AG04450 (cell line): ENCODE results near the gene ACSF3. TPM values are rescaled to one million over a fixed set of nuclear protein-coding genes. Genes with fewer than 3 reads are reported as not detected.

Experiments used
- CTCF ChIA-PET: fragments of 300-600, 350-600 bp; formaldehyde crosslinking; extraction: SDS; loops from one replicate; lab custom pipeline; 2022; ENCODE audit warnings: antibody characterized with exemption, inconsistent platforms; lab: Charles Lee
- POLR2A ChIA-PET: fragments of 350-600 bp; formaldehyde crosslinking; extraction: SDS; loops from one replicate; lab custom pipeline; 2021; ENCODE audit warnings: antibody characterized with exemption, inconsistent platforms; lab: Yijun Ruan, JAX
- DNase-seq: peaks from one replicate; pipeline ENCODE4 v3.0.0-alpha.2; 2011; ENCODE audit warnings: low read depth, low spot score
- H3K27ac ChIP-seq: one replicate; pipeline ENCODE4 v1.5.1; 2012; ENCODE audit warnings: low read depth, low read length, control low read depth
- H3K27me3 ChIP-seq: one replicate; pipeline ENCODE4 v1.6.0; 2012; ENCODE audit warnings: low read length; ENCODE audit not compliant: control insufficient read depth, insufficient read depth
- H3K4me3 ChIP-seq: 2 replicates; pipeline ENCODE4 v1.5.1; 2011; ENCODE audit warnings: mild to moderate bottlenecking, low read depth, low read length, control low read depth
- H3K9me3 ChIP-seq: 2 replicates; pipeline ENCODE4 v1.5.1; 2012; ENCODE audit warnings: low read length; ENCODE audit not compliant: control insufficient read depth, insufficient read depth
- polyA plus RNA-seq: library from polyadenylated mRNA; depleted of rRNA; stranded (reverse); fragments of >200 nt; gene quantifications from 2 replicates; pipeline ENCODE4 v1.2.3, GENCODE V29; 2011
- TF ChIP-seq, protein P1 (sequence below): IDR thresholded peaks from 2 replicates; pipeline ENCODE4 v1.5.1; 2011; ENCODE audit warnings: low read depth, low read length, control low read depth, inconsistent platforms

ACSF3 gene
- polyA plus RNA-seq, 1 experiment: 11.2 TPM

- peaks cover 22% of the 10 kb centered on the region for H3K27me3 ChIP-seq
- ChIA-PET CTCF (no interaction called here), POLR2A (no interaction called here)
- no peaks in the 10 kb centered on the region; the same call in 1 of the 2 replicates for H3K9me3 ChIP-seq
- no peak for DNase-seq
- no peak overlapping the region for H3K4me3 ChIP-seq
- TF ChIP-seq, protein P1, sequence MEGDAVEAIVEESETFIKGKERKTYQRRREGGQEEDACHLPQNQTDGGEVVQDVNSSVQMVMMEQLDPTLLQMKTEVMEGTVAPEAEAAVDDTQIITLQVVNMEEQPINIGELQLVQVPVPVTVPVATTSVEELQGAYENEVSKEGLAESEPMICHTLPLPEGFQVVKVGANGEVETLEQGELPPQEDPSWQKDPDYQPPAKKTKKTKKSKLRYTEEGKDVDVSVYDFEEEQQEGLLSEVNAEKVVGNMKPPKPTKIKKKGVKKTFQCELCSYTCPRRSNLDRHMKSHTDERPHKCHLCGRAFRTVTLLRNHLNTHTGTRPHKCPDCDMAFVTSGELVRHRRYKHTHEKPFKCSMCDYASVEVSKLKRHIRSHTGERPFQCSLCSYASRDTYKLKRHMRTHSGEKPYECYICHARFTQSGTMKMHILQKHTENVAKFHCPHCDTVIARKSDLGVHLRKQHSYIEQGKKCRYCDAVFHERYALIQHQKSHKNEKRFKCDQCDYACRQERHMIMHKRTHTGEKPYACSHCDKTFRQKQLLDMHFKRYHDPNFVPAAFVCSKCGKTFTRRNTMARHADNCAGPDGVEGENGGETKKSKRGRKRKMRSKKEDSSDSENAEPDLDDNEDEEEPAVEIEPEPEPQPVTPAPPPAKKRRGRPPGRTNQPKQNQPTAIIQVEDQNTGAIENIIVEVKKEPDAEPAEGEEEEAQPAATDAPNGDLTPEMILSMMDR: no peak
- H3K27ac ChIP-seq: no peak overlapping the region
Observed at GRCh38 chr16:89046491-89046890, 47.2 kb upstream of the ACSF3 start.

DNA sequence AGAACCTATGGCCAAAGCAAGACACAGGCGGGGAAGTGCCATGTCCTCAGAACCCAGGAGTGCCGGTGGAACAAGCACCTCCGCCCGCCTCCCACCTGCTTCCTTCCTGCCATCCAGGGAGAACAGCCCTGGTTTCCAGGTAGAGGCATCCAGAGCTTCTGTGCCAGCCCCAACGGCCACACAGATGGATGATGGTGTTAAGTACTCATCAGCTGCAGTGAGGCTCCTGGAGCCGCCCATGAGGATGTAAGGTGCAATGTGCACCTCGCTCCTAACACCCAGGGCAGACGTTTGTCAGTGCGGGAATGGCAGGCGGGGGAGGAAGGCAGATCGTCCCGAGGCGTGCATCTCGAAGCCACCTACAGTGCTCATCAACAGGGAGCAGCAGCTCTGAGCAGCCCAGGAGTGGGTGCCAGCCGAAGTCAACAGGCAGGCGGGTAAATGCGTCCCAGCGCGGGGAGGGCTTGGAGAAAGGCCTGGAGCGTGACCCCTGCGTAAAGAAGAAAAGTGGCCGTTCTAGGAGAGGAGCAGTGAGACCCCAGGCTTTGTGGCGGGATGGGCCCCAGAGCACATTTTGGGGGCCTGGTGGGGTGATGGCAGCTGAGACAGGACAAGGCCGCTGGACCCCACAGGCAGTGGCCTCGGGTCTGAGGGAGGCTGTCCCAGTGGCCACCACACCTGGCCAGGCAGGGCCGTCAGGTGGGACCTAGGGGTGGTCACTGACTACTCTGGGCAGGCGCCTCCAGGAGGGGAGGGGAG, 46.1 kb upstream of the ACSF3 start:
- no peak for DNase-seq
- Histone ChIP-seq H3K27me3 (peaks cover 32% of the 10 kb centered on the region), H3K27ac (no peak overlapping the region), H3K4me3 (no peak overlapping the region), H3K9me3 (no peaks in the 10 kb centered on the region; the same call in 1 of the 2 replicates)
- TF ChIP-seq, protein P1: no peak
- CTCF ChIA-PET: no interaction called here
- POLR2A ChIA-PET: no interaction called here

GRCh38 chr16:89048090-89048725, 45.4 kb upstream of the ACSF3 start:
- H3K27me3 ChIP-seq: peaks cover 35% of the 10 kb centered on the region
- no peak for DNase-seq
- H3K9me3 ChIP-seq: no peaks in the 10 kb centered on the region; the same call in 1 of the 2 replicates
- H3K4me3 ChIP-seq: no peak overlapping the region
- POLR2A ChIA-PET: no interaction called here
- no peak overlapping the region for H3K27ac ChIP-seq
- TF ChIP-seq, protein P1: no peak
- CTCF ChIA-PET: no interaction called here

GRCh38 chr16:89048871-89049422, 44.7 kb upstream of the ACSF3 start:
- Histone ChIP-seq H3K27ac (no peak overlapping the region), H3K9me3 (no peaks in the 10 kb centered on the region; the same call in 1 of the 2 replicates), H3K4me3 (no peak overlapping the region), H3K27me3 (peaks cover 34% of the 10 kb centered on the region)
- POLR2A ChIA-PET: no interaction called here
- TF ChIP-seq, protein P1: no peak
- CTCF ChIA-PET: no interaction called here
- no peak for DNase-seq
